K562 (cell line): ENCODE data around the gene RPS6KA2. TPM values are rescaled to one million over a fixed set of nuclear protein-coding genes. Genes with fewer than 3 reads are reported as not detected.

Source experiments
- ATAC-seq: fragments of 200-7000 bp; cut with Tn5 transposase; 3 replicates; pipeline ENCODE4 v1.9.1; 2020; ENCODE audit warnings: moderate library complexity
- BruUV-seq: library from RNA; stranded (reverse); fragments of 400-500 nt; replicated peaks from 2 replicates; lab custom pipeline; 2021; lab: Mats Ljungman, UMichigan
- CTCF ChIA-PET: fragments of 300-600 bp; formaldehyde crosslinking; extraction: SDS; loops from one replicate; lab custom pipeline; 2021; ENCODE audit warnings: low intra/inter-chr PET ratio; lab: Yijun Ruan, JAX
- POLR2A ChIA-PET: fragments of 300-600, 350-650 bp; sonication (Branson Sonifier 250); formaldehyde crosslinking; extraction: SDS; loops from one replicate; lab custom pipeline; 2021; ENCODE audit warnings: antibody characterized with exemption, inconsistent platforms; lab: Yijun Ruan, JAX
- DNase-seq, 4 experiments: peaks; one replicate each; pipeline versions ENCODE4 v3.0.0 to v3.0.0-alpha.2; 2011 to 2018; ENCODE audit warnings: low spot score in 3 of 4, mixed read lengths in 3 of 4; ENCODE audit errors: extremely low read depth in 1 of 4
- FAIRE-seq: peaks from 2 replicates; lab custom pipeline; 2011; peaks lifted over from hg19 to GRCh38; lab: Jason Lieb, UNC
- H2AFZ ChIP-seq: 2 replicates; pipeline ENCODE4 v1.6.0; 2011; ENCODE audit warnings: low read depth, low read length, control low read depth, inconsistent platforms
- H3K27ac ChIP-seq: fragments of 200-600 bp; 3 replicates; pipeline ENCODE4 v1.8.0; 2011; ENCODE audit warnings: low read depth, mild to moderate bottlenecking, control low read depth, inconsistent platforms, low read length, moderate library complexity, mixed read lengths; ENCODE audit errors: extremely low read depth
- H3K27me3 ChIP-seq, 2 experiments: fragments of 300-600 bp in 1 of 2; 2 replicates in 1 of 2; 3 replicates in 1 of 2; pipeline versions ENCODE4 v1.6.0 to v1.8.0; 2011; ENCODE audit warnings: inconsistent platforms in 2 of 2, low read length in 2 of 2, mild to moderate bottlenecking in 1 of 2, mixed read lengths in 1 of 2, moderate library complexity in 1 of 2; ENCODE audit not compliant: control insufficient read depth in 2 of 2, insufficient read depth in 2 of 2
- H3K36me3 ChIP-seq: fragments of 300-600 bp; 3 replicates; pipeline ENCODE4 v1.8.0; 2011; ENCODE audit warnings: mild to moderate bottlenecking, low read length, inconsistent platforms; ENCODE audit not compliant: control insufficient read depth, insufficient read depth
- H3K4me1 ChIP-seq, 2 experiments: fragments of 200-600 bp in 1 of 2; replicated peaks in 1 of 2; 2 replicates in 1 of 2; 3 replicates in 1 of 2; pipeline versions ENCODE4 v1.5.1 to v1.8.0; 2011; ENCODE audit warnings: inconsistent platforms in 2 of 2, low read length in 2 of 2, mild to moderate bottlenecking in 1 of 2, mixed read lengths in 1 of 2, moderate library complexity in 1 of 2; ENCODE audit not compliant: control insufficient read depth in 2 of 2, insufficient read depth in 2 of 2
- H3K4me2 ChIP-seq: 2 replicates; pipeline ENCODE4 v1.6.1; 2011; ENCODE audit warnings: low read length, control low read depth, inconsistent platforms, mixed read lengths; ENCODE audit not compliant: insufficient read depth
- H3K4me3 ChIP-seq: fragments of 200-600 bp; sonication (generic), shearing (Covaris generic); 2 replicates; pipeline ENCODE4 v1.5.1; 2016; ENCODE audit warnings: control low read depth, inconsistent platforms
- H3K79me2 ChIP-seq: fragments of 200-600 bp; 3 replicates; pipeline ENCODE4 v1.8.0; 2011; ENCODE audit warnings: low read length, inconsistent platforms; ENCODE audit not compliant: control insufficient read depth, insufficient read depth
- H3K9ac ChIP-seq, 2 experiments: 2 replicates each; pipeline versions ENCODE4 v1.6.0 to v1.6.1; 2011; ENCODE audit warnings: low read depth in 2 of 2, low read length in 2 of 2, control low read depth in 1 of 2, inconsistent platforms in 1 of 2, mild to moderate bottlenecking in 1 of 2, mixed read lengths in 1 of 2; ENCODE audit not compliant: insufficient read depth in 1 of 2
- H3K9me1 ChIP-seq: one replicate; pipeline ENCODE4 v1.6.0; 2011; ENCODE audit warnings: inconsistent platforms, mild to moderate bottlenecking, low read length, moderate library complexity; ENCODE audit not compliant: control insufficient read depth, insufficient read depth
- H3K9me3 ChIP-seq: replicated peaks from 2 replicates; pipeline ENCODE4 v1.5.1; 2011; ENCODE audit warnings: low read depth, low read length, inconsistent platforms; ENCODE audit not compliant: control insufficient read depth, insufficient read depth
- H4K20me1 ChIP-seq: replicated peaks from 2 replicates; pipeline ENCODE4 v1.6.1; 2011; ENCODE audit warnings: low read length, inconsistent platforms, mixed read lengths; ENCODE audit not compliant: control insufficient read depth, insufficient read depth
- DDX20 ChIP-seq: fragments of 450-650 bp; IDR thresholded peaks from 2 replicates; pipeline ENCODE4 v1.6.1; 2016; ENCODE audit warnings: missing genetic modification characterization, low read depth, mild to moderate bottlenecking, missing compliant biosample characterization, moderate library complexity
- E2F4 ChIP-seq: sonication (generic); formaldehyde crosslinking; IDR thresholded peaks from 2 replicates; pipeline ENCODE4 v1.8.0; 2022; ENCODE audit warnings: mild to moderate bottlenecking, low read depth, missing genetic modification reagents
- FOXO4 ChIP-seq: fragments of 450-650 bp; formaldehyde crosslinking; IDR thresholded peaks from 2 replicates; pipeline ENCODE4 v1.4.0; 2020; ENCODE audit warnings: mild to moderate bottlenecking, moderate library complexity
- KAT8 ChIP-seq: fragments of 450-650 bp; IDR thresholded peaks from 2 replicates; pipeline ENCODE4 v1.6.1; 2016; ENCODE audit warnings: low read depth, mild to moderate bottlenecking
- MTA1 ChIP-seq: fragments of 450-650 bp; IDR thresholded peaks from 2 replicates; pipeline ENCODE4 v1.6.1; 2017; ENCODE audit warnings: borderline replicate concordance
- MYC ChIP-seq, 2 experiments: fragments of 250-450 bp in 1 of 2; sonication (Bioruptor Pico) in 1 of 2; IDR thresholded peaks; 2 replicates each; pipeline versions ENCODE4 v1.5.1 to v1.6.1; 2012 to 2021; ENCODE audit warnings: low read depth in 2 of 2, borderline replicate concordance in 1 of 2, improper control_type of control experiment in 1 of 2, low read length in 1 of 2, mild to moderate bottlenecking in 1 of 2, moderate library complexity in 1 of 2
- NR3C1 ChIP-seq: sonication (generic); formaldehyde crosslinking; IDR thresholded peaks from 2 replicates; pipeline ENCODE4 v1.8.1; 2022; ENCODE audit warnings: missing genetic modification reagents
- NR4A1 ChIP-seq, 2 experiments: fragments of 250-450 bp in 1 of 2; fragments of 450-650 bp in 1 of 2; sonication (Bioruptor Pico) in 1 of 2; IDR thresholded peaks; 2 replicates each; pipeline versions ENCODE4 v1.4.0 to v1.6.1; 2016 to 2020; ENCODE audit warnings: mild to moderate bottlenecking in 2 of 2, missing compliant biosample characterization in 1 of 2, missing genetic modification characterization in 1 of 2, moderate library complexity in 1 of 2
- PML ChIP-seq: IDR thresholded peaks from 2 replicates; pipeline ENCODE4 v1.6.1; 2012; ENCODE audit warnings: low read length, inconsistent platforms
- PRMT5 ChIP-seq: sonication (generic); formaldehyde crosslinking; IDR thresholded peaks from 2 replicates; pipeline ENCODE4 v1.5.0; 2020; ENCODE audit warnings: missing genetic modification reagents
- SOX6 ChIP-seq: fragments of 450-650 bp; IDR thresholded peaks from 2 replicates; pipeline ENCODE4 v1.6.1; 2014; ENCODE audit warnings: mild to moderate bottlenecking
- TCF3 ChIP-seq: sonication (generic); formaldehyde crosslinking; IDR thresholded peaks from 2 replicates; pipeline ENCODE4 v1.4.0; 2020; ENCODE audit warnings: mild to moderate bottlenecking, missing genetic modification reagents
- WGBS: fragments of 100-300 bp; shearing (Covaris generic); methylation state at CpG from one replicate; pipeline ENCODE4 v1.1.6; 2016; ENCODE audit warnings: low coverage, mixed read lengths; ENCODE audit not compliant: insufficient coverage; ENCODE audit errors: missing lambda C conversion rate; 5-methylcytosine and 5-hydroxymethylcytosine counted together
- in situ Hi-C: fragments of 300-500 bp; cut with MboI; formaldehyde crosslinking; loops from 4 replicates; pipeline ENCODE4 v1.15.0; 2018; ENCODE audit warnings: inconsistent platforms, mixed read lengths
- intact Hi-C: fragments of 100-400 bp; cut with micrococcal nuclease; formaldehyde crosslinking; loops from 2 replicates; pipeline ENCODE4 v1.14.2; 2022
- polyA plus RNA-seq, 8 experiments: library from polyadenylated mRNA; depleted of rRNA in 4 of 8; stranded (reverse) in 5 of 8; unstranded in 3 of 8; fragments of >200 nt; fragmentation: Nextera tagmentation in 2 of 8; fragmentation: Illumina TruSeq in 1 of 8; extraction: Ambion mirVana in 2 of 8; extraction: Trizol in 1 of 8; gene quantifications; 2 replicates each; pipeline versions ENCODE4 v1.2.1 to v1.2.3, GENCODE V29; 2011 to 2014; ENCODE audit warnings: inconsistent platforms in 1 of 8, missing spikeins in 1 of 8
- total RNA-seq, 7 experiments: library from RNA; depleted of rRNA in 6 of 7; stranded (reverse); fragments of >200 nt in 6 of 7; fragmentation: Illumina TruSeq in 2 of 7; extraction: Trizol in 2 of 7; gene quantifications; 2 replicates each; pipeline versions ENCODE4 v1.2.1 to v1.2.3, GENCODE V29; 2011 to 2021; ENCODE audit warnings: low replicate concordance in 1 of 7

Gene RPS6KA2
- total and polyA plus RNA-seq, 9 of the 15 experiments (the other 6 are each of a cell fraction or from before 2014, with no cell fraction given): 0.29 to 1.00 (median 0.53) TPM

- in situ Hi-C loops: no loop called here
- no TSS peak for BruUV-seq
- POLR2A ChIA-PET: interaction anchor here (0.6 to 2.0 kb wide), 7 partner anchors 9 to 303 kb away, joined by 3 to 6 read pairs (median 3); no protein-coding TSS in a partner anchor
- TF ChIP-seq MYC (IDR thresholded peaks at IDR 0.05; ENCODE audit: low read depth, low read length) (no peak), MYC (CRISPR knock-in tag; IDR thresholded peaks at IDR 0.05; ENCODE audit: borderline replicate concordance, low read depth) (no peak), PML (no peak), TCF3 (no peak), FOXO4 (CRISPR knock-in tag) (no peak), SOX6 (no peak), DDX20 (no peak), MTA1 (no peak), E2F4 (CRISPR knock-in tag) (no peak), PRMT5 (CRISPR knock-in tag) (no peak), NR3C1 (CRISPR knock-in tag) (no peak), NR4A1 (CRISPR knock-in tag; IDR thresholded peaks at IDR 0.05) (no peak), NR4A1 (tag; IDR thresholded peaks at IDR 0.05) (no peak), KAT8 (no peak)
Observed at GRCh38 chr6:166613027-166613426, 14.0 kb downstream of the RPS6KA2 start.

More at GRCh38 chr6:166613027-166613426, 14.0 kb downstream of the RPS6KA2 start:
- Histone ChIP-seq H3K27ac (no peak overlapping the region), H3K27me3 (peaks cover 49 to 67% of the 10 kb centered on the region in 2 experiments), H4K20me1 (peaks cover 6% of the 10 kb centered on the region; the same call in 1 of the 2 replicates), H3K9me1 (no peaks in the 10 kb centered on the region), H3K9ac (no peak overlapping the region), H3K4me3 (no peak overlapping the region), H3K4me1 (no peaks in the 10 kb centered on the region), H3K9me3 (no peaks in the 10 kb centered on the region), H3K4me2 (no peak overlapping the region), H3K79me2 (no peaks in the 10 kb centered on the region), H2AFZ (no peak overlapping the region), H3K36me3 (no peaks in the 10 kb centered on the region)
- DNase-seq: no peak
- intact Hi-C loops: no loop called here
- ATAC-seq: no peak
- CTCF ChIA-PET: no interaction called here
- 0% methylated on average over 7 of the region's 7 CpGs for WGBS
- FAIRE-seq: no peak
